Measurements from ENCODE around the gene PTPRS. TPM values are rescaled to one million over a fixed set of nuclear protein-coding genes. Genes with fewer than 3 reads are reported as not detected.
A peak's percentile ranks its signal among the peaks of the same experiment; 100 is the strongest.
"Not testable (repeated sequence)": the region's sequence is repeated elsewhere in the genome, so short reads cannot be mapped to it uniquely, and the experiment has no call there.

The PTPRS gene
- total RNA-seq, 1 experiment from 2014 or later, result 22.2 TPM

GRCh38 chr19:5331790-5332189 lies 8.8 kb downstream of the PTPRS start:
- H3K36me3 ChIP-seq, result no peaks in the 10 kb centered on the region
- no peak for DNase-seq
- no peaks in the 10 kb centered on the region for H3K9me3 ChIP-seq (replicated peaks)
- no peak overlapping the region for H3K4me3 ChIP-seq
- no peak overlapping the region for H3K27ac ChIP-seq
- H3K4me1 ChIP-seq, result no peaks in the 10 kb centered on the region
- no peaks in the 10 kb centered on the region for H3K27me3 ChIP-seq

GRCh38 chr19:5330307-5330720 lies 10.3 kb downstream of the PTPRS start:
- no peaks in the 10 kb centered on the region for H3K4me1 ChIP-seq
- no peaks in the 10 kb centered on the region for H3K9me3 ChIP-seq (replicated peaks)
- no peak overlapping the region for H3K27ac ChIP-seq
- no peak overlapping the region for H3K4me3 ChIP-seq
- H3K36me3 ChIP-seq, result no peaks in the 10 kb centered on the region
- DNase-seq, result no peak
- H3K27me3 ChIP-seq, result no peaks in the 10 kb centered on the region

GRCh38 chr19:5329141-5329540 lies 11.5 kb downstream of the PTPRS start:
- H3K4me1 ChIP-seq, result no peaks in the 10 kb centered on the region
- H3K27ac ChIP-seq, result no peak overlapping the region
- no peak for DNase-seq
- H3K9me3 ChIP-seq (replicated peaks), result no peaks in the 10 kb centered on the region
- no peak overlapping the region for H3K4me3 ChIP-seq
- no peaks in the 10 kb centered on the region for H3K27me3 ChIP-seq
- H3K36me3 ChIP-seq, result no peaks in the 10 kb centered on the region

GRCh38 chr19:5328407-5328806 lies 12.2 kb downstream of the PTPRS start:
- H3K36me3 ChIP-seq; H3K9me3 ChIP-seq (replicated peaks); H3K27me3 ChIP-seq; H3K27ac ChIP-seq; H3K4me1 ChIP-seq; DNase-seq; H3K4me3 ChIP-seq: not testable (repeated sequence)

DNA sequence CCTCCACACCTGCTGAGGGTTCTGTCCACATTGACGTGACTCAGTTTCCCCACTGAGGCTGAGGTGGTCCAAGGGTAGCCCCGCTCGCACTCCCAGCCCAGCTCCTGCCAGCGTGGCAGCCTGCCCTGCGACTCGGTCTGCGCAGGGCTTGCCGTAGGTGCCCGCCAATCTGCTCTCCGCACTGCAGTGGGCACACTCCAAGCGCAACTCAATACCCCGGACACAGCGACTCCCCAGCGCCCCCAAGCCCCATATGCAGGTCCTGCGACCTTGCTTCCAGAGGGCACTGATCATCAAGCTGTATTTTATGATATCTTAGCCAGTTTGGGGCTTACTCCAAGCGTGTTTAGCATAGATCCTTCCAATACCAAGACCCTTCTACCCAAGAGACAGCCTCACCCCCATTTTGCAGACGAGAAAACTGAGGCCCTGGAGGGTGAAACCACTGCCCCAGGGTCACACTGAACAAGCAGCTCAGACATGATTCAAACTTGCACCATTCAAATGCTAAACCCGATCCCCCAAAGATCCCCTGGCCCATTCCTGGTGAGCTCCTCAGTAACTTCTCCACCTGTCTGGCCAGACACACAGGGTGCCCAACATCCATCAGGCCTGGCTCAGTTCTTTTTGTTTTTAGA lies 13.5 kb downstream of the PTPRS start:
- no peak for DNase-seq
- Histone ChIP-seq H3K4me1 (no peaks in the 10 kb centered on the region), H3K27ac (no peak overlapping the region), H3K27me3 (no peaks in the 10 kb centered on the region), H3K9me3 (replicated peaks) (no peaks in the 10 kb centered on the region), H3K36me3 (no peaks in the 10 kb centered on the region), H3K4me3 (no peak overlapping the region)

DNA sequence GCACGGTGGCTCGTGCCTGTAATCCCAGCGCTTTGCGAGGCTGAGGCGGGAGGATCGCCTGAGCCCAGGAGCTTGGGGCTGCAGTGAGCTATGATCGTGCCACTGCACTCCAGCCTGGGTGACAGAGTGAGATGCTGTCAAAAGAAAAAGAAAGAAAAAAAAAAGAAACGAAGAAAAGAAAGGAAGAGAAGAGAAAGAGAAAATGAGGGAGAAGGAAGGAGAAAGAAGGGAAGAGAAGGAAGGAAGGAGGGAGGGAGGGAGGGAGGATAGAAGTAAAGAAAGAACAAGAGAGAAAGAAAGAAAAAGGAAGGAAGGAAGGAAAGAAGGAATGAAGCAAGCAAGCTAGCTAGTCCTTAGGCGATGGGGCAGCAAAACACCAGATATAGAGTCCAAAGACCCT lies 14.1 kb downstream of the PTPRS start:
- no peaks in the 10 kb centered on the region for H3K27me3 ChIP-seq
- H3K9me3 ChIP-seq (replicated peaks), result no peaks in the 10 kb centered on the region
- no peaks in the 10 kb centered on the region for H3K4me1 ChIP-seq
- DNase-seq, result no peak
- H3K4me3 ChIP-seq, result no peak overlapping the region
- no peaks in the 10 kb centered on the region for H3K36me3 ChIP-seq
- no peak overlapping the region for H3K27ac ChIP-seq

GRCh38 chr19:5324947-5325346 lies 15.7 kb downstream of the PTPRS start:
- H3K36me3 ChIP-seq, result no peaks in the 10 kb centered on the region
- H3K9me3 ChIP-seq (replicated peaks), result no peaks in the 10 kb centered on the region
- H3K4me1 ChIP-seq, result no peaks in the 10 kb centered on the region; the same call in 1 of the 2 replicates
- H3K4me3 ChIP-seq, result no peak overlapping the region
- no peak overlapping the region for H3K27ac ChIP-seq
- H3K27me3 ChIP-seq, result no peaks in the 10 kb centered on the region
- no peak for DNase-seq

- no peaks in the 10 kb centered on the region for H3K36me3 ChIP-seq
- H3K27me3 ChIP-seq, result no peaks in the 10 kb centered on the region
- H3K4me3 ChIP-seq, result no peak overlapping the region
- H3K27ac ChIP-seq, result no peak overlapping the region
- H3K9me3 ChIP-seq (replicated peaks), result no peaks in the 10 kb centered on the region
- H3K4me1 ChIP-seq, result no peaks in the 10 kb centered on the region; the same call in 1 of the 2 replicates
- no peak for DNase-seq
Measured at GRCh38 chr19:5323475-5323811, 17.2 kb downstream of the PTPRS start.

DNA sequence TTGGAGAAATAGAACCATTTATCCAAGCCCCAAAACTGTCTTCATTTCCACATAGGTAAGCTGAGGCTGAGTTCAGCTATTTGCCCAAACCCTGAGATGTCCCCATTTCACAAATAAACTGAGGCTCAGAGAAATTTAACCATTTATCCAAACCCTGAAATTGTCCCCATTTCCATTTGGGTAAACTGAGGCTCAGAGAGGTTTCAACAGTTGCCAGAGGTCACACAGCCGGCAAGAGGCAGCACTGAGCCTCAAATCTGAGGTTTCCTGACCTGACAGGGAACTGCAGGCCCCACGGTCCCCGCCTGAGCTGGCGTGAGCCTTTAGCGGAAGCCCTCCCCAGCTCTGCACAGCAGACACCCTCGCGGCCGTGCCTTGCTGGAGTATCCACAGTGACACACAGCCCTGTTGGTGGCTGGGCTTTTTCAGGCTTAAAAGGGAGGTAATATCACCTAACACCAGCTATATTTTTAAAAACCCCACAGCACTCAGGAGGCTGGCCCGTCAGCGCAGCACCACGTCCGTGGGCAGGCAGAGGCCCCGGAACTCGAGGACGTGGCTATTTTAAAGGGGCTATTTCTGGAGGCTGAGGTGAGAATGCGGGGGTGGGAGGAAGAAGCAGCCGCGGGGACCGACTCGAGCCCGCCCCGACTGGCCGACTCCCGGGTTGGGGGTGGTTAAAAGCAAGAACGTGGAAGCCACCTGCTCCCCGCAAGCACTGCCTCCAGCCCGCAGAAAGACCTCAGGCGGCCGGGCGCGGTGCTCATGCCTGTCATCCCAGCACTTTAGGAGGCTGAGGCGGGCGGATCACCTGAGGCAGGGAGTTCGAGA lies 18.5 kb downstream of the PTPRS start:
- peak in 1 of 2 experiments; percentile 24 for DNase-seq
- H3K36me3 ChIP-seq, result no peaks in the 10 kb centered on the region
- H3K27ac ChIP-seq, result no peak overlapping the region
- no peaks in the 10 kb centered on the region; the same call in 1 of the 2 replicates for H3K4me1 ChIP-seq
- no peak overlapping the region for H3K4me3 ChIP-seq
- no peaks in the 10 kb centered on the region for H3K27me3 ChIP-seq
- no peaks in the 10 kb centered on the region for H3K9me3 ChIP-seq (replicated peaks)

DNA sequence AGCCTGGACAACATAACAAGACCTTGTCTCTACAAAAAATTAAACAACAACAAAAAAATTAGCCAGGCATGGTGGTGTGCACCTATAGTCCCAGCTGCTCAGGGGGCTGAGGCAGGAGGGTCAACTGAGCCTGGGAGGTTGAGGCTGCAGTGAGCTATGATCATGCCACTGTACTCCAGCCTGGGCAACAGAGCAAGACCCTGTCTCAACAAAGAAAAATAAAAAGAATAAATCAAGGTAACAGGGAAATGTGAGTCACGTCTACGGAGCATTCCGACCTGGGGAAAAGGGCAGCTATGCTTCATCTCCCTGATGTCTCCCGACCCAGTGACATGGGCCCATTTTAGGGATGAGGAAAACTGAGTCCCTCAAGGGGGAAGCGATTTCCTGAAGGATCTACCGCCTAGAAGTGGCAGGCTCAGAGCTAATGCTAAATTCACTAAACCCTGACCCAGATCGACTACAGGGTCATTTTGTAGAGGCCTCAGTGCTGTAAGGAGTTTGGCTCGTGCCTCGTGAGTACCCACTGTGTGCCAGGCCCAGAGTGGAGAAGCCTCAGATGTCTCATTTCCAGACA lies 19.5 kb downstream of the PTPRS start:
- no peaks in the 10 kb centered on the region for H3K36me3 ChIP-seq
- H3K27me3 ChIP-seq, result no peaks in the 10 kb centered on the region
- H3K27ac ChIP-seq, result no peak overlapping the region
- DNase-seq, result no peak
- H3K9me3 ChIP-seq (replicated peaks), result no peaks in the 10 kb centered on the region
- H3K4me1 ChIP-seq, result no peaks in the 10 kb centered on the region; the same call in 1 of the 2 replicates
- no peak overlapping the region for H3K4me3 ChIP-seq

- H3K4me1 ChIP-seq, result no peaks in the 10 kb centered on the region; the same call in 1 of the 2 replicates
- peak overlapping the region; percentile 24 for H3K4me3 ChIP-seq
- no peak for DNase-seq
- H3K27ac ChIP-seq, result no peak overlapping the region
- no peaks in the 10 kb centered on the region for H3K9me3 ChIP-seq (replicated peaks)
- H3K27me3 ChIP-seq, result no peaks in the 10 kb centered on the region
- no peaks in the 10 kb centered on the region for H3K36me3 ChIP-seq
Measured at GRCh38 chr19:5319516-5319915, 21.1 kb downstream of the PTPRS start.

GRCh38 chr19:5318306-5318705 lies 22.3 kb downstream of the PTPRS start:
- no peak overlapping the region for H3K27ac ChIP-seq
- no peaks in the 10 kb centered on the region; the same call in 1 of the 2 replicates for H3K4me1 ChIP-seq
- DNase-seq, result no peak
- no peaks in the 10 kb centered on the region for H3K9me3 ChIP-seq (replicated peaks)
- no peak overlapping the region for H3K4me3 ChIP-seq
- no peaks in the 10 kb centered on the region for H3K27me3 ChIP-seq
- no peaks in the 10 kb centered on the region for H3K36me3 ChIP-seq

GRCh38 chr19:5317321-5317720 lies 23.3 kb downstream of the PTPRS start:
- Histone ChIP-seq H3K9me3 (replicated peaks) (no peaks in the 10 kb centered on the region), H3K4me1 (no peaks in the 10 kb centered on the region; the same call in 1 of the 2 replicates), H3K27me3 (no peaks in the 10 kb centered on the region)

GRCh38 chr19:5316138-5316537 lies 24.5 kb downstream of the PTPRS start:
- Histone ChIP-seq H3K27me3 (no peaks in the 10 kb centered on the region), H3K9me3 (replicated peaks) (no peaks in the 10 kb centered on the region)

More at GRCh38 chr19:5317321-5317720, 23.3 kb downstream of the PTPRS start:
- no peak for DNase-seq
- Histone ChIP-seq H3K27ac (no peak overlapping the region), H3K4me3 (no peak overlapping the region), H3K36me3 (no peaks in the 10 kb centered on the region)

DNA sequence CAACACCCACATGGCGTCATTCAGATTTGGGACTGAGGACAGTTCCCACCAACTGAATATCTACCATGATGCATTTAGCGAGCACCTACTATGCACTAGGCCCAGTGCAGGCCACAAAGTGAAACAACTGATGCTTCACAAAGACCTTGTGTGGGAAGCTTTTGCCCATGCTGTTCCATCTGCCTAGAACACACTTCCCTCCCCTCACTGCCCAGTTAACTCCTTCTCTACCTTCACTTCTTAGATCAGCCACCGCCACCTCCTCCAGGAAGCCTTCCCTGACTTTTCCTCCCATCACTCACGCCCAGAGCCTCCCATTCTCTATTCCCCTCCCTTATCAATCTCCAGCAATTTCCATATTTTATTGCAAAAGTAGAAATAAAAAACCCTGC lies 25.7 kb downstream of the PTPRS start:
- no peaks in the 10 kb centered on the region for H3K27me3 ChIP-seq
- no peak for DNase-seq
- H3K9me3 ChIP-seq (replicated peaks), result no peaks in the 10 kb centered on the region
- H3K36me3 ChIP-seq, result no peaks in the 10 kb centered on the region
- H3K27ac ChIP-seq, result no peak overlapping the region
- H3K4me3 ChIP-seq, result no peak overlapping the region
- no peaks in the 10 kb centered on the region; the same call in 1 of the 2 replicates for H3K4me1 ChIP-seq

More at GRCh38 chr19:5316138-5316537, 24.5 kb downstream of the PTPRS start:
- no peak for DNase-seq
- H3K27ac ChIP-seq, result no peak overlapping the region
- H3K4me1 ChIP-seq, result no peaks in the 10 kb centered on the region; the same call in 1 of the 2 replicates
- no peaks in the 10 kb centered on the region for H3K36me3 ChIP-seq
- H3K4me3 ChIP-seq, result no peak overlapping the region
